ENCODE measurements around the gene AFF3. TPM values are rescaled to one million over a fixed set of nuclear protein-coding genes. Genes with fewer than 3 reads are reported as not detected.

The AFF3 gene
- total RNA-seq, 1 experiment from 2014 or later, result not detected

- Histone ChIP-seq H3K4me1 (replicated peaks; ENCODE audit: insufficient read depth) (no peaks in the 10 kb centered on the region), H3K4me3 (no peak overlapping the region), H3K27me3 (ENCODE audit: insufficient read depth, low read depth) (peaks cover 70% of the 10 kb centered on the region), H3K9me3 (ENCODE audit: insufficient read depth, low read depth) (no peaks in the 10 kb centered on the region), H4K20me1 (ENCODE audit: insufficient read depth) (no peaks in the 10 kb centered on the region), H3K27ac (no peak overlapping the region), H3K79me2 (ENCODE audit: low read depth) (no peaks in the 10 kb centered on the region), H3K4me2 (no peak overlapping the region), H2AFZ (no peak overlapping the region), H3F3A (ENCODE audit: insufficient read depth, low read depth) (no peaks in the 10 kb centered on the region), H3K36me3 (ENCODE audit: low read depth) (no peaks in the 10 kb centered on the region), H3K9me2 (ENCODE audit: insufficient read depth) (no peaks in the 10 kb centered on the region)
- no TSS peak for BruUV-seq (replicated peaks)
- CTCF ChIA-PET, result no interaction called here
- intact Hi-C loops (cut with micrococcal nuclease; ENCODE audit: unreplicated experiment), result no loop called here
- DNase-seq, result no peak
- TF ChIP-seq EZH2 (IDR thresholded peaks at IDR 0.05; ENCODE audit: low read depth) (no peak), CTCF (conservative IDR thresholded peaks at IDR 0.05) (no peak)
- POLR2A ChIA-PET (ENCODE audit: unreplicated experiment), result no interaction called here
These were observed 120.5 kb downstream of the AFF3 start for GRCh38 chr2:100021791-100022340.

- H3K27ac ChIP-seq, result no peak overlapping the region
- ChIA-PET POLR2A (ENCODE audit: unreplicated experiment) (no interaction called here), CTCF (no interaction called here)
- TF ChIP-seq CTCF (conservative IDR thresholded peaks at IDR 0.05) (no peak), EZH2 (IDR thresholded peaks at IDR 0.05; ENCODE audit: low read depth) (no peak)
- no peaks in the 10 kb centered on the region for H3F3A ChIP-seq (ENCODE audit: insufficient read depth, low read depth)
- no peak overlapping the region for H3K4me3 ChIP-seq
- no peak overlapping the region for H2AFZ ChIP-seq
- H3K27me3 ChIP-seq (ENCODE audit: insufficient read depth, low read depth), result peaks cover 54% of the 10 kb centered on the region
- H3K9me3 ChIP-seq (ENCODE audit: insufficient read depth, low read depth), result no peaks in the 10 kb centered on the region
- H3K4me2 ChIP-seq, result no peak overlapping the region
- no peaks in the 10 kb centered on the region for H4K20me1 ChIP-seq (ENCODE audit: insufficient read depth)
- no peaks in the 10 kb centered on the region for H3K9me2 ChIP-seq (ENCODE audit: insufficient read depth)
- no peak for DNase-seq
- no peaks in the 10 kb centered on the region for H3K4me1 ChIP-seq (replicated peaks; ENCODE audit: insufficient read depth)
- no peaks in the 10 kb centered on the region for H3K79me2 ChIP-seq (ENCODE audit: low read depth)
- intact Hi-C loops (cut with micrococcal nuclease; ENCODE audit: unreplicated experiment), result no loop called here
- BruUV-seq (replicated peaks), result no TSS peak
- H3K36me3 ChIP-seq (ENCODE audit: low read depth), result no peaks in the 10 kb centered on the region
These were observed 122.9 kb downstream of the AFF3 start for GRCh38 chr2:100019499-100019898.

GRCh38 chr2:100018341-100019193 lies 123.8 kb downstream of the AFF3 start:
- no peaks in the 10 kb centered on the region for H3F3A ChIP-seq (ENCODE audit: insufficient read depth, low read depth)
- H3K79me2 ChIP-seq (ENCODE audit: low read depth), result no peaks in the 10 kb centered on the region
- no peak for DNase-seq
- peaks cover 52% of the 10 kb centered on the region for H3K27me3 ChIP-seq (ENCODE audit: insufficient read depth, low read depth)
- no peaks in the 10 kb centered on the region for H3K4me1 ChIP-seq (replicated peaks; ENCODE audit: insufficient read depth)
- no peak for TF ChIP-seq CTCF (conservative IDR thresholded peaks at IDR 0.05)
- no peak for TF ChIP-seq EZH2 (IDR thresholded peaks at IDR 0.05; ENCODE audit: low read depth)
- BruUV-seq (replicated peaks), result no TSS peak
- POLR2A ChIA-PET (ENCODE audit: unreplicated experiment), result no interaction called here
- no peaks in the 10 kb centered on the region for H3K36me3 ChIP-seq (ENCODE audit: low read depth)
- no peak overlapping the region for H3K4me2 ChIP-seq
- no peak overlapping the region for H2AFZ ChIP-seq
- H3K9me2 ChIP-seq (ENCODE audit: insufficient read depth), result no peaks in the 10 kb centered on the region
- intact Hi-C loops (cut with micrococcal nuclease; ENCODE audit: unreplicated experiment), result no loop called here
- no peak overlapping the region for H3K27ac ChIP-seq
- CTCF ChIA-PET, result no interaction called here
- no peak overlapping the region for H3K4me3 ChIP-seq
- H3K9me3 ChIP-seq (ENCODE audit: insufficient read depth, low read depth), result no peaks in the 10 kb centered on the region
- no peaks in the 10 kb centered on the region for H4K20me1 ChIP-seq (ENCODE audit: insufficient read depth)

Measured in PC-9 (cell line).